HG03432 (cell line): ENCODE data around the gene FAM78A.
"Not testable (repeated sequence)": the region's sequence is repeated elsewhere in the genome, so short reads cannot be mapped to it uniquely, and the experiment has no call there.

Experiments
- ATAC-seq: cut with Tn5 transposase; IDR thresholded peaks from one replicate; pipeline ENCODE4 v1.9.1; 2021; ENCODE audit warnings: mild to moderate bottlenecking, moderate library complexity; ENCODE audit not compliant: unreplicated experiment

FAM78A gene

DNA sequence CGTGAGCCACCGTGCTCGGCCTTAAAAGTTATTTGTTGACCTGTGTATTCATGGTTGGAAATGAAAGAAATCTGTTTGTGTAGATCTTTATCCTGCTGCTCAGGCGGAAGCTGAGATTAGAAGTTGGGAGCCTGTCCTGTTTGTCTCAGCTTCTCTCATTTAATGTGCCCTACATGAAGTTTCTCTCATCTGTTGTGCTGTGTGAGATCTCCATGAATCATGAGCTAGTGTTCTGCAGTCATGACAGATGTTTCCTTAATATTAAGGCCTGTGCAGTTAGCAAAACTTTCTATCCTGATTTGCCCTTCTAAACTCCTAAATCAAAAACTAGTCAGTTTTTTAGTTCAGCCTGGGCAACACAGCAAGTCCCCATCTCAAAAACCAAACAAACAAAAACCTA, 59.5 kb downstream of the FAM78A start:
- no peak for ATAC-seq

- ATAC-seq: no peak
These were observed 61.4 kb downstream of the FAM78A start for GRCh38 chr9:131214876-131215275.

DNA sequence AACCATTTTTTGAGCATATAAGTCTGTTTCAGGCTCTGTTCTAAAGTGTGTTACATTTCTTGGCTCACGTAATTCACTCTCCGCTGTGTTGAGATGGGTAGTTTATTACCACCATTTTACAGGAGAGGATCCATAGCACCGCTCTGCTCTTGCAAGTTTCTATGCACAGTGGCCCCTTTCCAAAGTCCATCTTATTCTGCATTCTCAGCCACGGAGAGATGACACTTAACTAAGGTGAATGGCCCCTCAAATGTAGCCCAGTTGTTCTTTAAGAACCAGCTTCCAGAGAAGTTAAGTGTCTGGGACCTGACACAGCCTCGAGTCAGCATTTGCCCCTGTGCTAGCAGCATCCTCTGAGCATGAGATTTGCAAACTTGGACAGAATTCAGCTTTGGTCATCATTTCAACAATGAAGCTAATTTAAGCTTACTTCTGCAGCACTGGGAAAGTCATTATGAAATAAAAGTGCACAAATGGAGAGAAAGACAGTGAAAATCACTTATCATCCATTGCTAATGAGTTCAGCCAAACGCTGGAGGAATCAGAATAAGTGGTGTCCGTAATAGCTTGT, 61.9 kb downstream of the FAM78A start:
- ATAC-seq: no peak

DNA sequence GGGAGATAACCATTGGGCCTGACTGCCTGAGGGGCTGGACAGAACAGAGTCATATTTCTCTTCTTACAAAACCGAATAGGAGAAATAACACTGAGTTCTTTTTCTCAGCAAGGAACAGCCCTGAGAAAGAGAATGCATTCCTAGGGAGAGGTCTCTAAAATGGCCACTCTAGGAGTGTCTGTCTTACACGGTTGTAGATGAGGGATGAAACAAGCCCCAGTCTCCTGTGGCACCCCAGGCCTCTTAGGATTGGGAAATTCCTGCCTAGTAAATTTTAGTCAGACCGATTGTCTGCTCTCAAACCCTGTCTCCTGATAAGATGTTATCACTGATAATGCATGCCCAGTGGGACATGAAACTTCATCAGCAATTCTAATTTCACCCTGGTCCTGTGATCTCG, 64.4 kb downstream of the FAM78A start:
- ATAC-seq: not testable (repeated sequence)
